Measurements from ENCODE around the gene PRKCB.

The PRKCB gene

GRCh38 chr16:24052329-24053098 is 216.7 kb downstream of the PRKCB start:
- H3K9ac ChIP-seq (ENCODE audit: low read depth, low read length, poor library complexity, severe bottlenecking): no peak overlapping the region
- H3K4me2 ChIP-seq (ENCODE audit: low read depth, low read length, poor library complexity, severe bottlenecking): no peak overlapping the region
- TF ChIP-seq EZH2phosphoT487 (IDR thresholded peaks at IDR 0.05; ENCODE audit: borderline replicate concordance): no peak
- no peak for TF ChIP-seq CTCF (conservative IDR thresholded peaks at IDR 0.05; ENCODE audit: low read length)
- H3K4me3 ChIP-seq (ENCODE audit: low read length, poor library complexity, severe bottlenecking): no peak overlapping the region
- no peaks in the 10 kb centered on the region for H3K9me3 ChIP-seq (ENCODE audit: insufficient read depth, low read depth, low read length)
- peaks cover 27% of the 10 kb centered on the region; the same call in 1 of the 2 replicates for H3K36me3 ChIP-seq (ENCODE audit: insufficient read depth, low read length)
- H3F3A ChIP-seq (ENCODE audit: low read depth): no peaks in the 10 kb centered on the region
- no peak overlapping the region for H2AFZ ChIP-seq (ENCODE audit: low read length)
- H3K79me2 ChIP-seq (ENCODE audit: insufficient read depth, low read length): no peaks in the 10 kb centered on the region
- H3K4me1 ChIP-seq (ENCODE audit: insufficient read depth, low read length, poor library complexity, severe bottlenecking): no peaks in the 10 kb centered on the region
- no peaks in the 10 kb centered on the region for H4K20me1 ChIP-seq (ENCODE audit: insufficient read depth, low read length, poor library complexity, severe bottlenecking)
- no peaks in the 10 kb centered on the region for H3K9me2 ChIP-seq (replicated peaks; ENCODE audit: low read depth, low read length)
- H3K27me3 ChIP-seq (ENCODE audit: insufficient read depth, low read length, poor library complexity, severe bottlenecking): no peaks in the 10 kb centered on the region

- H2AFZ ChIP-seq (ENCODE audit: low read length): no peak overlapping the region
- H3K9me3 ChIP-seq (ENCODE audit: insufficient read depth, low read depth, low read length): no peaks in the 10 kb centered on the region
- H3K4me1 ChIP-seq (ENCODE audit: insufficient read depth, low read length, poor library complexity, severe bottlenecking): no peaks in the 10 kb centered on the region
- H3K27me3 ChIP-seq (ENCODE audit: insufficient read depth, low read length, poor library complexity, severe bottlenecking): no peaks in the 10 kb centered on the region
- no peak for TF ChIP-seq EZH2phosphoT487 (IDR thresholded peaks at IDR 0.05; ENCODE audit: borderline replicate concordance)
- TF ChIP-seq CTCF (conservative IDR thresholded peaks at IDR 0.05; ENCODE audit: low read length): no peak
- H3K4me3 ChIP-seq (ENCODE audit: low read length, poor library complexity, severe bottlenecking): no peak overlapping the region
- no peak overlapping the region for H3K4me2 ChIP-seq (ENCODE audit: low read depth, low read length, poor library complexity, severe bottlenecking)
- H3K9me2 ChIP-seq (replicated peaks; ENCODE audit: low read depth, low read length): no peaks in the 10 kb centered on the region
- H4K20me1 ChIP-seq (ENCODE audit: insufficient read depth, low read length, poor library complexity, severe bottlenecking): no peaks in the 10 kb centered on the region
- no peak overlapping the region for H3K9ac ChIP-seq (ENCODE audit: low read depth, low read length, poor library complexity, severe bottlenecking)
- no peaks in the 10 kb centered on the region for H3K79me2 ChIP-seq (ENCODE audit: insufficient read depth, low read length)
- peaks cover 30% of the 10 kb centered on the region; the same call in 1 of the 2 replicates for H3K36me3 ChIP-seq (ENCODE audit: insufficient read depth, low read length)
- no peaks in the 10 kb centered on the region for H3F3A ChIP-seq (ENCODE audit: low read depth)
These were observed 217.5 kb downstream of the PRKCB start for GRCh38 chr16:24053099-24053946.

GRCh38 chr16:24054741-24055491 is 219.1 kb downstream of the PRKCB start:
- TF ChIP-seq CTCF (conservative IDR thresholded peaks at IDR 0.05; ENCODE audit: low read length): no peak
- no peak overlapping the region for H3K4me2 ChIP-seq (ENCODE audit: low read depth, low read length, poor library complexity, severe bottlenecking)

More at GRCh38 chr16:24054741-24055491, 219.1 kb downstream of the PRKCB start:
- Histone ChIP-seq H4K20me1 (ENCODE audit: insufficient read depth, low read length, poor library complexity, severe bottlenecking) (no peaks in the 10 kb centered on the region), H3K9ac (ENCODE audit: low read depth, low read length, poor library complexity, severe bottlenecking) (no peak overlapping the region), H3K79me2 (ENCODE audit: insufficient read depth, low read length) (no peaks in the 10 kb centered on the region), H3K9me2 (replicated peaks; ENCODE audit: low read depth, low read length) (no peaks in the 10 kb centered on the region), H2AFZ (ENCODE audit: low read length) (no peak overlapping the region), H3K4me3 (ENCODE audit: low read length, poor library complexity, severe bottlenecking) (no peak overlapping the region), H3K9me3 (ENCODE audit: insufficient read depth, low read depth, low read length) (no peaks in the 10 kb centered on the region), H3F3A (ENCODE audit: low read depth) (no peaks in the 10 kb centered on the region), H3K27me3 (ENCODE audit: insufficient read depth, low read length, poor library complexity, severe bottlenecking) (no peaks in the 10 kb centered on the region), H3K36me3 (ENCODE audit: insufficient read depth, low read length) (peaks cover 20% of the 10 kb centered on the region; the same call in 1 of the 2 replicates), H3K4me1 (ENCODE audit: insufficient read depth, low read length, poor library complexity, severe bottlenecking) (no peaks in the 10 kb centered on the region)
